Testis (tissue), 3 donors: ENCODE results near the gene SLC25A17. TPM values are rescaled to one million over a fixed set of nuclear protein-coding genes. Genes with fewer than 3 reads are reported as not detected.
A peak's percentile ranks its signal among the peaks of the same experiment; 100 is the strongest.

Experiments
- DNase-seq: peaks from one replicate; pipeline ENCODE4 v3.0.0-alpha.2; 2019
- H3K27ac ChIP-seq, 2 donors: fragments of 200-600 bp; sonication (generic); one replicate each; pipeline ENCODE4 v1.5.1; 2019
- H3K27me3 ChIP-seq: fragments of 200-600 bp; sonication (generic); one replicate; pipeline ENCODE4 v1.5.1; 2019
- H3K36me3 ChIP-seq: fragments of 200-600 bp; sonication (generic); one replicate; pipeline ENCODE4 v1.5.1; 2017; ENCODE audit warnings: low read depth; ENCODE audit errors: missing control alignments
- H3K4me1 ChIP-seq: fragments of 200-600 bp; sonication (generic); one replicate; pipeline ENCODE4 v1.5.1; 2019
- H3K4me3 ChIP-seq, 2 donors: fragments of 200-600 bp; sonication (generic); one replicate each; pipeline ENCODE4 v1.5.1; 2017 to 2019
- H3K9me3 ChIP-seq: fragments of 200-600 bp; sonication (generic); one replicate; pipeline ENCODE4 v1.5.1; 2017
- CTCF ChIP-seq, 3 experiments: fragments of 450-650 bp in 2 of 3; fragments of 200-600 bp in 1 of 3; sonication (generic) in 1 of 3; IDR thresholded peaks; one replicate each; pipeline ENCODE4 v1.5.1; 2016 to 2019; ENCODE audit warnings: antibody characterized with exemption in 3 of 3, mild to moderate bottlenecking in 2 of 3, moderate library complexity in 1 of 3
- POLR2A ChIP-seq: fragments of 450-650 bp; IDR thresholded peaks from one replicate; pipeline ENCODE4 v1.6.1; 2017; ENCODE audit warnings: antibody characterized with exemption, mild to moderate bottlenecking, moderate library complexity
- WGBS, 2 donors: methylation state at CpG; one replicate each; pipeline ENCODE4 v1.1.5; 2018; 5-methylcytosine and 5-hydroxymethylcytosine counted together
- intact Hi-C: fragments of 100-400 bp; cut with DNase I; formaldehyde crosslinking; loops from one replicate; pipeline ENCODE4 v1.15.1; 2023; ENCODE audit warnings: low total_unique reads
- polyA plus RNA-seq: library from polyadenylated mRNA; stranded (reverse); fragments of 350-450 nt; fragmentation: Illumina TruSeq; extraction: RNeasy Lipid Tissue Mini Kit (QIAGEN cat#74804); gene quantifications from one replicate; pipeline ENCODE4 v1.2.3, GENCODE V29; 2014; ENCODE audit warnings: low read depth, low replicate concordance; ENCODE audit not compliant: insufficient read depth
- total RNA-seq, 2 donors: library from RNA; depleted of rRNA; stranded (reverse); fragments of >200 nt; gene quantifications; one replicate each; pipeline ENCODE4 v1.2.3, GENCODE V29; 2016

SLC25A17 gene
- total and polyA plus RNA-seq, 3 donors from 2014 or later: 33.8 to 42.8 (median 36.1) TPM

DNA sequence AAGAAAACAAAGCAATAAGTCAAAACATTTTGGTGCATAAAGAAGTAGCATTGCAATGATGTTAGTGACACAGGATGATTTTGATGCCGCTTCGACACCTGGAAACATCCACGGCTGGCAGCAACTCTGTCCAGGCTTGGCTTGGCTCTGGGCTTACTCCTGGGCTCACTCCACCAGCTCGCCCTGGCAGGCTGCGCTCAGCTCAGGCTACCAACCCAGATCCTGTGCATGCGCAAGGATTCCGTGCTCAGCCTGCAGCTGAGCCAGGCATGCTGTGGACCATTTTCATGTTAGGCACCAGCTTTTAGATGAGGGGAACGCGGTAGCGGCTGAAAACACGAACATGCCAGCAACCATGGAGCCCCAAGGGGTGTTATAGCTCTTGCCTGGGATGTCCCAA is 66.0 kb downstream of the SLC25A17 start:
- intact Hi-C loops: loop anchor here (10.0 kb wide), 1 partner anchor 338 kb away; no protein-coding TSS in a partner anchor
- 58 to 79% methylated on average over 7 to 11 of the region's 11 CpGs for WGBS, 2 donors
- DNase-seq: no peak

DNA sequence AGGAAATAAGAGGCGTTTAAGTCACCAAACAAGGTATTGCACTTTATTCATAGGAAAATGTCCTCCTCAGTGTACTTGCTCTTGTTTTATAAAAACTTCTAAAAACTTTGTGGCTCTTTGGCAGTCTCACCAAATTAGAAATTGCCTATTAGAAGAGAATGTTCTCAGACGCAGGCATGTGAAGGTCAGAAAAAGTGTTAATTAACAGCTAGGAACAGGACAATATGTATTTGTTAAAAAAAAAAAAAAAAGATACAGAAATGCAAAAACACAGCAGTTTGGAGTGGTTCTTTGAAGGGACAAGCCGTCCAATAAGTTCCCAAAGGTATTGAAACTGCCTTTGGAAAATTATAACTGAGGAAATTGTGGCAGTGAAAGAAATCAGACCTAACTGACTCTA is 67.9 kb downstream of the SLC25A17 start:
- H3K27ac ChIP-seq: peak overlapping the region; percentile 72 to 83
- 33 to 47% methylated on average over 3 of the region's 3 CpGs for WGBS, 2 donors
- DNase-seq: no peak

More for the DNA sequence above, 66.0 kb downstream of the SLC25A17 start:
- Histone ChIP-seq H3K4me3 (peak overlapping the region in 1 of 2 donors; percentile 17), H3K9me3 (no peaks in the 10 kb centered on the region), H3K36me3 (no peaks in the 10 kb centered on the region), H3K27me3 (no peaks in the 10 kb centered on the region), H3K4me1 (peaks cover 26% of the 10 kb centered on the region), H3K27ac (no peak overlapping the region)
- no peak for TF ChIP-seq POLR2A
- no peak for TF ChIP-seq CTCF (IDR thresholded peaks at IDR 0.05)

DNA sequence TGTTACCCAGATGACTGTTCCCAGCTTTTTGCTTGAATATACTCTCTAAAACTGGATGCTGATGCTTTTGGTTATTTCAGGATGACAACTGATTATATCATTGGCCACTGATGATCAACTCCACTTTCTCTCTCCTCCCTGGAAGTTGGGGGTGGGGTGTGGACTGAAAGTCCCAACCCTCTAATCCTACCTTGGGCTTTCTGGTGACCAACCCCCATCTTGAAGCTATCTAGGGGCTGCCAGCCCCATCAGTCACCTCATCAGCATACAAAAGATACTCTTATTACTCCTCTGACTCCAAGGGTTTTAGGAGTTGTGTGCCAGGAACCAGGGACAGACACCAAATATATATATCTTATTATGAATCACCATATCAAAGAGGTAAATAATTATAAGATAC is 69.3 kb downstream of the SLC25A17 start:
- Histone ChIP-seq H3K4me1 (peaks cover 26% of the 10 kb centered on the region), H3K4me3 (no peak overlapping the region), H3K27me3 (no peaks in the 10 kb centered on the region), H3K27ac (peak overlapping the region; percentile 72 to 83), H3K9me3 (no peaks in the 10 kb centered on the region), H3K36me3 (no peaks in the 10 kb centered on the region)
- intact Hi-C loops: loop anchor here (10.0 kb wide), 1 partner anchor 335 kb away; no protein-coding TSS in a partner anchor
- TF ChIP-seq POLR2A: no peak
- TF ChIP-seq CTCF (IDR thresholded peaks at IDR 0.05): no peak
- DNase-seq: no peak

More for the DNA sequence above, 67.9 kb downstream of the SLC25A17 start:
- Histone ChIP-seq H3K9me3 (no peaks in the 10 kb centered on the region), H3K4me1 (peaks cover 26% of the 10 kb centered on the region), H3K36me3 (no peaks in the 10 kb centered on the region), H3K27me3 (no peaks in the 10 kb centered on the region), H3K4me3 (no peak overlapping the region)
- intact Hi-C loops: loop anchor here (10.0 kb wide), 1 partner anchor 336 kb away; no protein-coding TSS in a partner anchor
- TF ChIP-seq POLR2A (no peak), CTCF (IDR thresholded peaks at IDR 0.05) (no peak)

GRCh38 chr22:40748388-40749355 is 70.5 kb downstream of the SLC25A17 start:
- WGBS, 2 donors: 90 to 91% methylated on average over 16 to 19 of the region's 19 CpGs

More at GRCh38 chr22:40748388-40749355, 70.5 kb downstream of the SLC25A17 start:
- H3K36me3 ChIP-seq: no peaks in the 10 kb centered on the region
- H3K9me3 ChIP-seq: no peaks in the 10 kb centered on the region
- H3K4me1 ChIP-seq: peaks cover 26% of the 10 kb centered on the region
- H3K27ac ChIP-seq: peak overlapping the region; percentile 72 to 83
- no peaks in the 10 kb centered on the region for H3K27me3 ChIP-seq
- no peak for TF ChIP-seq POLR2A
- no peak for TF ChIP-seq CTCF (IDR thresholded peaks at IDR 0.05)
- no peak overlapping the region for H3K4me3 ChIP-seq
- DNase-seq: no peak
- intact Hi-C loops: no loop called here
